ENCODE data around the gene GRIA3.

Gene GRIA3

GRCh38 chrX:123190096-123190495, 6.0 kb downstream of the GRIA3 start:
- no peak overlapping the region for H3K4me3 ChIP-seq (ENCODE audit: low read length)
- no peak for TF ChIP-seq CTCF (conservative IDR thresholded peaks at IDR 0.05; ENCODE audit: low read length)
- no peak for DNase-seq (ENCODE audit: low read depth)

- TF ChIP-seq CTCF (conservative IDR thresholded peaks at IDR 0.05; ENCODE audit: low read length) = no peak
- no peak for DNase-seq (ENCODE audit: low read depth)
- H3K4me3 ChIP-seq (ENCODE audit: low read length) = no peak overlapping the region
These were observed 9.0 kb downstream of the GRIA3 start for GRCh38 chrX:123193101-123193500.

DNA sequence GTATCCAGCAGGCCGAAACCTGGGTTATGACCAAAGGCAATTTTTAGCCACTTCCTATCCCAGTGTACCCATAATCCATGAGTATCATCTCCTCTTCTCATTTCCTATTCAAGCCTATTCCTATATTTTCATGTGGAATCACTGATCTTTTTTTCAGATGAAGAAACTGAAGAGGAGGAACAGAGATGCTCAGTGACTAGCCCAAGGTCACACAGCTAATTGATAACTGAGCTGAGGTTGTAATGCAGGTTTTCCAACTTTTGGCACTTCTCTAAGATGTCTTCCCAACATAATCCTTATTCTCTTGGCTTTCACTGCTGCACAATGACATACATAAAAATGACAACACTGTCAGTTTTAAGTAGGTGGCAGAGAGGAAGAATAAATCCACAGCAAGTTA, 15.3 kb downstream of the GRIA3 start:
- no peak for TF ChIP-seq CTCF (conservative IDR thresholded peaks at IDR 0.05; ENCODE audit: low read length)
- no peak for DNase-seq (ENCODE audit: low read depth)
- no peak overlapping the region for H3K4me3 ChIP-seq (ENCODE audit: low read length)

DNA sequence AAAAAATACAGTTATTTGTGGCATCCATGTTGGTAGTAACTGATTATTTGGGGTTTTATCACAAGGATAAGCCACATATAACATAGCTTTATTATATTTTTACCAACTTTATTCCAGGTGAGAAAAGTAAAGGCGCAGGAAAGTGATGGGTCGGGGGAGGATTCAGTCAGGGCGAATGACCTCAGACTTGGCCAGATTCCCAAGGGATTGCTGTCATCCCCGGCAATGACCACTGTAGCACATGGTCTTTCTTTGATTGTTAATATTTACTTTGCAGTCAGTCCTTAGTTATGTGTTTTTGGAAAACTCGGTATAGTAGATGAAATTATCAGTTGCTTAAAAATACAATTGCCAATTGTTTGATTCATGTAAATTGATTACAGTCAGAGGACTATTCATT, 17.6 kb downstream of the GRIA3 start:
- no peak for TF ChIP-seq CTCF (conservative IDR thresholded peaks at IDR 0.05; ENCODE audit: low read length)
- no peak for DNase-seq (ENCODE audit: low read depth)
- no peak overlapping the region for H3K4me3 ChIP-seq (ENCODE audit: low read length)

DNA sequence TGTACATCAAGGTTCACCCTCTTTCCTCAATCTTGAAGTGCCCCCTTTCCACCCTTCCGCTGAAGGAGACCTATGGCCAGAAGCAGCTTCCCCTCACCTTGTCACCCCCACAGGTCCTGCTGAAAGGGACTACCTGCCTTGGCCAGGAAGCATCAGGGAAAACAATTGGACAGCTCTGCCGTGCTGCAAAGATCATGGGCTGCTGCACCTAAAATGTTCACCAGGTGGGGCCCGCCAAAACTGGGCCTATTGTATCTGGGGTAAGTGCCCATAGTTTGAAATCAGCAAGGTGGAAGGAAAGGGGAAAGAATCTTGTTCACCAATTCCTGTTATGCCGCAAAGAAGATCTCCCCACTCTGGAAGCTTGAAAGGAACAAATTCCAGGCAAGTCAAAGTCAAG, 18.4 kb downstream of the GRIA3 start:
- no peak for DNase-seq (ENCODE audit: low read depth)
- H3K4me3 ChIP-seq (ENCODE audit: low read length) = no peak overlapping the region
- no peak for TF ChIP-seq CTCF (conservative IDR thresholded peaks at IDR 0.05; ENCODE audit: low read length)

GRCh38 chrX:123203772-123204171, 19.7 kb downstream of the GRIA3 start:
- DNase-seq (ENCODE audit: low read depth) = no peak
- H3K4me3 ChIP-seq (ENCODE audit: low read length) = no peak overlapping the region
- no peak for TF ChIP-seq CTCF (conservative IDR thresholded peaks at IDR 0.05; ENCODE audit: low read length)

DNA sequence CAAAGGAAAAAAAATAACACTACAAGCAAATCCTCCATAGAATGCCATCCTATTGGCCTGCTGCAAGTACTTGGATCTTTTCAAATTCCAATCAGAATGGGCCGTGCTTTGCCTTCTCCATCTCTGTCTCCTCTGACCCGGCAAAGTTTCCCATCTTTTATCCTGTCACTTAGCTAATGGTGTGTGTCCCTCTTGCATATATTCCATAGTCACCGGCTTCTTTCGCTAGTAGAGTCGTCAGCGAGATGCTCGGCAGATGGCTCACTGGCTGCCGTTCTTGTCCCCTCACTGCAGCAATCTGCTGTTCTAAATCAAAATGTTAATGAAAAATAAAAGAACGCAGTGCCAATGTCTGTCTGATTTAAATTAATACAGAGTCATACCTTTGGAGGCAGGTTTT, 22.1 kb downstream of the GRIA3 start:
- no peak overlapping the region for H3K4me3 ChIP-seq (ENCODE audit: low read length)
- no peak for DNase-seq (ENCODE audit: low read depth)
- TF ChIP-seq CTCF (conservative IDR thresholded peaks at IDR 0.05; ENCODE audit: low read length) = no peak

All from AG10803 (cell line).